RWPE2 (cell line): Measurements from ENCODE around the gene GMCL2.

ENCODE experiments used
- ATAC-seq: fragments of 200-7000 bp; cut with Tn5 transposase; 3 replicates; pipeline ENCODE4 v1.9.1; 2021; ENCODE audit warnings: low read depth
- DNase-seq: peaks from one replicate; pipeline ENCODE4 v3.0.0-alpha.2; 2020; ENCODE audit warnings: low spot score
- H3K27ac ChIP-seq: fragments of 450-650 bp; 2 replicates; pipeline ENCODE4 v1.5.1; 2017; ENCODE audit warnings: mild to moderate bottlenecking; ENCODE audit not compliant: poor library complexity, severe bottlenecking
- H3K27me3 ChIP-seq: fragments of 250-450 bp; sonication (Bioruptor Pico); 2 replicates; pipeline ENCODE4 v1.5.1; 2021; ENCODE audit warnings: mild to moderate bottlenecking, moderate library complexity; ENCODE audit not compliant: insufficient read depth, poor library complexity, severe bottlenecking
- H3K36me3 ChIP-seq: fragments of 250-450 bp; sonication (Bioruptor Pico); 2 replicates; pipeline ENCODE4 v1.5.1; 2020; ENCODE audit warnings: low read depth, mild to moderate bottlenecking, moderate library complexity
- H3K4me1 ChIP-seq: fragments of 250-450 bp; sonication (Bioruptor Pico); 2 replicates; pipeline ENCODE4 v1.5.1; 2021; ENCODE audit warnings: mild to moderate bottlenecking, moderate library complexity; ENCODE audit not compliant: insufficient read depth, poor library complexity, severe bottlenecking
- H3K4me3 ChIP-seq: fragments of 250-450 bp; sonication (Bioruptor Pico); 2 replicates; pipeline ENCODE4 v1.5.1; 2021; ENCODE audit warnings: mild to moderate bottlenecking, moderate library complexity; ENCODE audit not compliant: severe bottlenecking
- H3K9me3 ChIP-seq: fragments of 250-450 bp; sonication (Bioruptor Pico); 2 replicates; pipeline ENCODE4 v1.5.1; 2021; ENCODE audit warnings: mild to moderate bottlenecking, moderate library complexity; ENCODE audit not compliant: severe bottlenecking
- CTCF ChIP-seq: fragments of 450-650 bp; IDR thresholded peaks from one replicate; pipeline ENCODE4 v1.5.1; 2017; ENCODE audit warnings: mild to moderate bottlenecking, moderate library complexity; ENCODE audit not compliant: poor library complexity, severe bottlenecking

GMCL2 gene

DNA sequence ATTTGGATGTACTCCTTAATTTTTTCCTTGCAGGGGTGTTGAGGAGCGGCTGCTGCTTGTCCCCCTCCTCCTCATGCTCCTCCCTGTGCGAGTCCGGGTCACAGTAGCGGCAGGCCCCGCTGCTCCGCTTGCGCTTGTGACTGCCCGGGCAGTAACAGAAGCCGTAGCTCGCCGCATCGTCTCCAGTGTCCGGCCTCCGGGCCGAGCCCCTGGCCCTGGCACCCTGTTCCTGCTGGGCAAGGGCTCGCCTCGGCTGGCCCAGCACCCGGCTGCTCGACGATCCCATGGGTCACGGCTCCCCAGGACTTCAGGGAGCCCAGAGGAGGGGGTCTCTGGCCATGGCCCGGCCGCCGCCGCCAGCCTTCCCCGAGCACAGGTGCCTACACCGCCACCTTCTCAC, at the start of gene GMCL2:
Gene GMCL2, minus strand, starts transcription at position 358 of the 400 bp plus-strand sequence. Its CDS starts 72 bp downstream, at position 286.
- no peak for ATAC-seq
- no peak within 1 kb of the TSS for H3K4me3 ChIP-seq
- DNase-seq: peak; percentile 52
- no peaks in the 10 kb centered on the region for H3K9me3 ChIP-seq
- H3K36me3 ChIP-seq: no peaks in the 10 kb centered on the region
- no peak within 1 kb of the TSS for H3K27ac ChIP-seq
- no peaks in the 10 kb centered on the region for H3K27me3 ChIP-seq
- H3K4me1 ChIP-seq: peaks cover 5% of the 10 kb centered on the region
- TF ChIP-seq CTCF: no peak

- DNase-seq: no peak
- H3K27me3 ChIP-seq: no peaks in the 10 kb centered on the region
- no peak overlapping the region for H3K27ac ChIP-seq
- no peaks in the 10 kb centered on the region for H3K9me3 ChIP-seq
- no peak for ATAC-seq
- H3K4me3 ChIP-seq: no peak overlapping the region
- H3K36me3 ChIP-seq: no peaks in the 10 kb centered on the region
- no peak for TF ChIP-seq CTCF
- peaks cover 13% of the 10 kb centered on the region for H3K4me1 ChIP-seq
Measured at GRCh38 chr5:178236679-178237078, 49.5 kb upstream of the GMCL2 start.

GRCh38 chr5:178236126-178236525, 49.0 kb upstream of the GMCL2 start:
- Histone ChIP-seq H3K27ac (no peak overlapping the region), H3K9me3 (no peaks in the 10 kb centered on the region), H3K36me3 (peaks cover 1% of the 10 kb centered on the region; the same call in 1 of the 2 replicates), H3K27me3 (no peaks in the 10 kb centered on the region), H3K4me1 (peaks cover 13% of the 10 kb centered on the region), H3K4me3 (no peak overlapping the region)
- DNase-seq: no peak
- no peak for ATAC-seq
- no peak for TF ChIP-seq CTCF

DNA sequence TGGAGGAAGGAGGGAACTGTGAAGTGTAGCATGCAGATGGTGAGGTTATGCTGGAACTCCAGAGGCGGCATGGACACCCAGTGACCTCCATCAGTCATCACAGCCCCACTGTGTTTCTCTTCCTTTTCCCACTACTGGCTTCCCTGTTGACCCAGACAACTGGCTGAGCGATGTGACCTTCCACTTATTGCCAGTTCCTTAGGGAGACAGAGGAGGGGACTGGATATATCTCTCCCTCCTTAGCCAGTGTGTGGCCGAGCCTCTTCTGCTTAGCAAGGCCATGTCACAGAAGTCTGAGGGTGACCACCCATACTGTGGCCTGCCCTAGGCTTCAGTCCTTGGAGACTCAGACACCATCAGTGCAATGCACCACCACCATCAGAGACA, 48.4 kb upstream of the GMCL2 start:
- no peak overlapping the region for H3K4me3 ChIP-seq
- peak; percentile 3 for TF ChIP-seq CTCF
- H3K36me3 ChIP-seq: peaks cover 7% of the 10 kb centered on the region
- no peaks in the 10 kb centered on the region for H3K9me3 ChIP-seq
- H3K27me3 ChIP-seq: no peaks in the 10 kb centered on the region
- peaks cover 16% of the 10 kb centered on the region for H3K4me1 ChIP-seq
- no peak overlapping the region for H3K27ac ChIP-seq
- DNase-seq (no peak), ATAC-seq (no peak)

DNA sequence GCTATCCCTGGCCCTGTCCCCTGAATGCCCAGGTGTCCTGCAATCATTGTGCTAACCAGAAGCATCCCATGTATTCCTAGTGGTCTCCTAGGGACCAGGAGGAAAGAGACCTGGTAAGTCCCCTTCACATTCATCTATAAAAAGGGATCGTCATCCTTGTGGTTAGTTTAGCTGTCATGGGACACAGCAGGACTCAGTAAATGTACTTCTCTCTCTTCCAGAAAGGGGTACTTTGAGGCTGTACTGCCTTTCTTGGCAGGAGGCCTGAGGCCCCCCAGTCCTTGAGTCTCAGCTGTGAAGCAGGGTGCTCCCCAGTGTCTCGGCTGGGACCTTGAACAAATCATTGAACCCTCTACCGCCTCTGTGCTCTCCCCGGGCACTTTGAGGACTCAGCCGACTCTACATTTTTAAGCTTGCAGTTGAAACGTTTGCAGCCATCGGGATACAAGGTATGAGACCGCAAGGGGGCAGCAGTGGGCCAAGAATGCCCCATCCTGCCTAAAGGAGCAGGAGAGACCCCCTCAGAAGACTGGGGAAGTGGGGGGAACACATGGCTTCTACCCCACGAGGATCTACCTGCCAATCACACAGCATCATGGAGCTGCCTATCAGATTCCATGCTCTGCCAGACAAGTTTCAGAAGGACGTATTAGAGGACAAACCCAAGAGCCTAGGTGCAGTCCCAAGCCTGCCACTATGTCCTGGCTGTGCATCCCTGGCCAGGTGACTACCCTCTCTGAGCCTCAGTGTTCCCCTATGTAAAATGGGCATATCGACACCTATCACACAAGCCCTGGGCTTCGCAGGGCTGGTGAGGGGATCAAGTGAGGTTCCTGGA, 47.8 kb upstream of the GMCL2 start:
- no peak overlapping the region for H3K4me3 ChIP-seq
- DNase-seq (no peak), ATAC-seq (no peak)
- H3K36me3 ChIP-seq: peaks cover 13% of the 10 kb centered on the region
- no peaks in the 10 kb centered on the region for H3K9me3 ChIP-seq
- peaks cover 19% of the 10 kb centered on the region for H3K4me1 ChIP-seq
- TF ChIP-seq CTCF: peak; percentile 80
- no peaks in the 10 kb centered on the region for H3K27me3 ChIP-seq
- no peak overlapping the region for H3K27ac ChIP-seq
